ENCODE data around the gene AK6. TPM values are rescaled to one million over a fixed set of nuclear protein-coding genes. Genes with fewer than 3 reads are reported as not detected.

Gene AK6
- total and polyA plus RNA-seq, 9 of the 15 experiments (the other 6 are each of a cell fraction or from before 2014, with no cell fraction given) = 84.6 to 669 (median 143) TPM

GRCh38 chr5:69326365-69326764 is 43.0 kb downstream of the AK6 start:
- CTCF ChIA-PET (ENCODE audit: low intra/inter-chr PET ratio) = no interaction called here
- intact Hi-C loops (cut with micrococcal nuclease) = no loop called here
- Histone ChIP-seq H3K79me2 (ENCODE audit: control insufficient read depth, insufficient read depth, low read length) (no peaks in the 10 kb centered on the region; the same call in 2 of the 3 replicates), H4K20me1 (replicated peaks; ENCODE audit: control insufficient read depth, insufficient read depth, low read length) (no peaks in the 10 kb centered on the region), H2AFZ (ENCODE audit: low read depth, low read length) (no peak overlapping the region), H3K9me3 (replicated peaks; ENCODE audit: control insufficient read depth, insufficient read depth, low read depth, low read length) (no peaks in the 10 kb centered on the region), H3K9ac (ENCODE audit: insufficient read depth in 1 of 2, low read depth in 2 of 2, low read length in 2 of 2) (no peak overlapping the region), H3K4me2 (ENCODE audit: insufficient read depth, low read length) (no peak overlapping the region), H3K4me1 (replicated peaks in 1 of 2; ENCODE audit: control insufficient read depth in 2 of 2, insufficient read depth in 2 of 2, low read length in 2 of 2) (peaks cover under 1 to 6% of the 10 kb centered on the region in 2 experiments; a peak in 2 of 5 replicates), H3K36me3 (ENCODE audit: control insufficient read depth, insufficient read depth, low read length) (no peaks in the 10 kb centered on the region), H3K27ac (ENCODE audit: extremely low read depth, low read depth, low read length) (no peak overlapping the region), H3K4me3 (no peak overlapping the region), H3K9me1 (ENCODE audit: control insufficient read depth, insufficient read depth, low read length) (no peaks in the 10 kb centered on the region), H3K27me3 (ENCODE audit: control insufficient read depth in 2 of 2, insufficient read depth in 2 of 2, low read length in 2 of 2) (no peaks in the 10 kb centered on the region)
- ATAC-seq (peak; percentile 72), DNase-seq (ENCODE audit: extremely low read depth in 1 of 4, low spot score in 3 of 4) (peak in 1 of 4 experiments; percentile 16), FAIRE-seq (peak; percentile 52)
- 63% methylated on average over 1 of the region's 1 CpG for WGBS (ENCODE audit: insufficient coverage, low coverage, missing lambda C conversion rate)
- BruUV-seq (replicated peaks) = no TSS peak
- POLR2A ChIA-PET = interaction anchor here (0.7 kb wide), 1 partner anchor 68 kb away, joined by 3 read pairs; no protein-coding TSS in a partner anchor
- TF ChIP-seq ZBTB5 (IDR thresholded peaks at IDR 0.05) (no peak), MYBL2 (IDR thresholded peaks at IDR 0.05; ENCODE audit: low read depth) (no peak), MYBL2 (CRISPR knock-in tag; IDR thresholded peaks at IDR 0.05; ENCODE audit: borderline replicate concordance) (no peak), CXXC5 (CRISPR knock-in tag; IDR thresholded peaks at IDR 0.05) (no peak), POLR3G (IDR thresholded peaks at IDR 0.05; ENCODE audit: extremely low read depth, insufficient read length, insufficient replicate concordance) (no peak), POLR2AphosphoS5 (IDR thresholded peaks at IDR 0.05; ENCODE audit: control insufficient read depth, insufficient read depth, low read depth, low read length) (no peak), MCM7 (IDR thresholded peaks at IDR 0.05) (no peak), ZNF140 (CRISPR knock-in tag; IDR thresholded peaks at IDR 0.05) (no peak), ZFX (CRISPR knock-in tag; IDR thresholded peaks at IDR 0.05) (no peak)
- in situ Hi-C loops (cut with MboI) = no loop called here

Data from K562 (cell line).